CD14-positive monocyte (primary cell): ENCODE data around the gene PDGFD. TPM values are rescaled to one million over a fixed set of nuclear protein-coding genes. Genes with fewer than 3 reads are reported as not detected.

Experiments
- DNase-seq, 3 donors: peaks; one replicate each; pipeline ENCODE4 v3.0.0-alpha.2; 2011 to 2022
- H2AFZ ChIP-seq: 2 replicates; pipeline ENCODE4 v1.6.0; 2012; ENCODE audit warnings: mild to moderate bottlenecking, low read depth, low read length, inconsistent platforms; ENCODE audit not compliant: insufficient read depth, poor library complexity, severe bottlenecking
- H3K27ac ChIP-seq, 2 donors: 1 replicate in 1 of 2; 2 replicates in 1 of 2; pipeline ENCODE4 v1.5.1; 2012 to 2013; ENCODE audit warnings: low read length in 2 of 2, control low read depth in 1 of 2, inconsistent platforms in 1 of 2, low read depth in 1 of 2, mild to moderate bottlenecking in 1 of 2
- H3K27me3 ChIP-seq, 2 donors: one replicate each; pipeline versions ENCODE4 v1.6.0 to v1.6.1; 2011 to 2013; ENCODE audit warnings: low read length in 2 of 2; ENCODE audit not compliant: control insufficient read depth in 2 of 2, insufficient read depth in 2 of 2
- H3K36me3 ChIP-seq, 2 donors: replicated peaks in 1 of 2; 1 replicate in 1 of 2; 2 replicates in 1 of 2; pipeline versions ENCODE4 v1.5.1 to v1.6.1; 2012 to 2013; ENCODE audit warnings: low read length in 2 of 2, control low read depth in 1 of 2, inconsistent platforms in 1 of 2, mild to moderate bottlenecking in 1 of 2; ENCODE audit not compliant: insufficient read depth in 2 of 2, control insufficient read depth in 1 of 2
- H3K4me1 ChIP-seq, 2 donors: 1 replicate in 1 of 2; 2 replicates in 1 of 2; pipeline versions ENCODE4 v1.5.1 to v1.6.1; 2012 to 2013; ENCODE audit warnings: low read length in 2 of 2, control low read depth in 1 of 2, inconsistent platforms in 1 of 2, mild to moderate bottlenecking in 1 of 2, moderate library complexity in 1 of 2; ENCODE audit not compliant: insufficient read depth in 2 of 2, control insufficient read depth in 1 of 2
- H3K4me2 ChIP-seq: replicated peaks from 2 replicates; pipeline ENCODE3; 2012; ENCODE audit warnings: low read length, moderate library complexity, mild to moderate bottlenecking; ENCODE audit not compliant: poor library complexity, severe bottlenecking; ENCODE audit errors: extremely low read depth
- H3K4me3 ChIP-seq, 3 experiments: fragments of 200-600 bp in 1 of 3; sonication (generic) in 1 of 3; replicated peaks in 1 of 3; 1 replicate in 2 of 3; 2 replicates in 1 of 3; pipeline ENCODE4 v1.5.1; 2011 to 2013; ENCODE audit warnings: low read length in 3 of 3, mild to moderate bottlenecking in 3 of 3, control low read depth in 2 of 3, low read depth in 2 of 3, inconsistent platforms in 1 of 3, moderate library complexity in 1 of 3
- H3K79me2 ChIP-seq: 2 replicates; pipeline ENCODE4 v1.6.0; 2012; ENCODE audit warnings: mild to moderate bottlenecking, control low read depth, inconsistent platforms, low read length, moderate library complexity; ENCODE audit not compliant: insufficient read depth
- H3K9ac ChIP-seq: 2 replicates; pipeline ENCODE4 v1.6.0; 2017; ENCODE audit warnings: low read length, mild to moderate bottlenecking; ENCODE audit not compliant: insufficient read depth, poor library complexity, severe bottlenecking
- H3K9me3 ChIP-seq, 2 donors: replicated peaks in 1 of 2; 1 replicate in 1 of 2; 2 replicates in 1 of 2; pipeline versions ENCODE4 v1.5.1 to v1.6.1; 2012 to 2013; ENCODE audit warnings: low read length in 2 of 2, control low read depth in 1 of 2; ENCODE audit not compliant: control insufficient read depth in 1 of 2, insufficient read depth in 1 of 2
- H4K20me1 ChIP-seq: 2 replicates; pipeline ENCODE4 v1.6.0; 2012; ENCODE audit warnings: mild to moderate bottlenecking, low read length, control low read depth, moderate library complexity; ENCODE audit not compliant: insufficient read depth
- H3K27ac Mint-ChIP-seq, 7 donors: one replicate each; pipeline ENCODE4 v1.8.0; 2020; ENCODE audit warnings: mild to moderate bottlenecking in 7 of 7, mixed read lengths in 7 of 7, moderate library complexity in 6 of 7, inconsistent platforms in 2 of 7
- H3K27me3 Mint-ChIP-seq, 3 donors: one replicate each; pipeline ENCODE4 v1.8.0; 2021 to 2022; ENCODE audit warnings: low read depth in 3 of 3, mild to moderate bottlenecking in 3 of 3, mixed read lengths in 3 of 3, moderate library complexity in 3 of 3, inconsistent platforms in 1 of 3
- H3K36me3 Mint-ChIP-seq, 2 donors: one replicate each; pipeline ENCODE4 v1.8.0; 2020; ENCODE audit warnings: mixed read lengths in 2 of 2, inconsistent platforms in 1 of 2, mild to moderate bottlenecking in 1 of 2
- H3K4me1 Mint-ChIP-seq: one replicate; pipeline ENCODE4 v1.8.0; 2020; ENCODE audit warnings: mild to moderate bottlenecking, mixed read lengths
- H3K4me3 Mint-ChIP-seq, 2 donors: one replicate each; pipeline ENCODE4 v1.8.0; 2020; ENCODE audit warnings: mild to moderate bottlenecking in 2 of 2, mixed read lengths in 2 of 2, moderate library complexity in 1 of 2
- H3K9me3 Mint-ChIP-seq, 7 donors: one replicate each; pipeline ENCODE4 v1.8.0; 2020 to 2022; ENCODE audit warnings: mixed read lengths in 7 of 7, mild to moderate bottlenecking in 6 of 7, moderate library complexity in 6 of 7, inconsistent platforms in 2 of 7
- CTCF ChIP-seq: fragments of 200-600 bp; IDR thresholded peaks from one replicate; pipeline ENCODE4 v1.8.0; 2022; ENCODE audit warnings: antibody characterized with exemption, mild to moderate bottlenecking
- WGBS: methylation state at CpG from one replicate; pipeline ENCODE4 v1.1.5; 2013; ENCODE audit warnings: missing lambda C conversion rate; ENCODE audit not compliant: insufficient coverage; 5-methylcytosine and 5-hydroxymethylcytosine counted together
- intact Hi-C, 2 donors: fragments of 100-400 bp; cut with micrococcal nuclease; formaldehyde crosslinking; loops; one replicate each; pipeline versions ENCODE4 v1.15.0 to v1.15.1; 2023
- polyA plus RNA-seq, 3 donors: library from polyadenylated mRNA; depleted of rRNA in 1 of 3; unstranded in 2 of 3; stranded (reverse) in 1 of 3; fragments of 300-500 nt in 2 of 3; fragments of >200 nt in 1 of 3; fragmentation: Illumina TruSeq in 2 of 3; gene quantifications; 1 replicate in 2 of 3; 2 replicates in 1 of 3; pipeline ENCODE4 v1.2.3, GENCODE V29; 2012 to 2021

PDGFD gene
- polyA plus RNA-seq, 3 donors = 0.05 to 0.15 TPM; not detected in 1

DNA sequence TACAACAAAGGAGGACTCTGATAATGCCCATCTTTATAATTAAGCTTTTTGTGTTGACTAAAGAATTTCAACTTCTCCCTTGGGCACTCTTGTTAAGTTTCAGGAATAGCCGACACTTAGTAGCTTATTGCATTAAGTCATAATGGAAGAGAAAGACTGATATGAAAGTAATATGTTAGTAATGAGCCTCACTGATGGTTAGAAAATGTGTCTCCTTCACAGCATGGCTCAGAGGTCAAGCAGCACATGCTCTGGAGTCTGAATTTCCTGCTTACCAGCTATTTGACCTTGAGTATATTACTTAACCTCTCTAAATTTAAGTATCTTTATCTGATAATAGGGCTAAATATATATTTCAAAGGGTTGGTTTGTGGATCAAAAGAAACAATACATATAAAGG lies 39.0 kb downstream of the PDGFD start:
- no peak overlapping the region for H3K4me3 Mint-ChIP-seq
- Histone ChIP-seq H3K9ac (no peak overlapping the region), H3K4me2 (no peak overlapping the region), H3K79me2 (no peaks in the 10 kb centered on the region), H3K4me1 (no peaks in the 10 kb centered on the region), H3K36me3 (no peaks in the 10 kb centered on the region), H3K27ac (no peak overlapping the region), H3K27me3 (no peaks in the 10 kb centered on the region), H4K20me1 (no peaks in the 10 kb centered on the region), H3K9me3 (no peaks in the 10 kb centered on the region), H3K4me3 (no peak overlapping the region), H2AFZ (no peak overlapping the region)
- H3K27me3 Mint-ChIP-seq = no peaks in the 10 kb centered on the region
- WGBS = no CpG with 5 or more reads among the region's 1 CpG
- no peaks in the 10 kb centered on the region for H3K4me1 Mint-ChIP-seq
- intact Hi-C loops = no loop called here
- no peaks in the 10 kb centered on the region for H3K36me3 Mint-ChIP-seq
- H3K9me3 Mint-ChIP-seq = peaks cover 0 to 3% (median 0%) of the 10 kb centered on the region in 7 donors
- TF ChIP-seq CTCF = no peak
- DNase-seq = no peak
- H3K27ac Mint-ChIP-seq = no peak overlapping the region

DNA sequence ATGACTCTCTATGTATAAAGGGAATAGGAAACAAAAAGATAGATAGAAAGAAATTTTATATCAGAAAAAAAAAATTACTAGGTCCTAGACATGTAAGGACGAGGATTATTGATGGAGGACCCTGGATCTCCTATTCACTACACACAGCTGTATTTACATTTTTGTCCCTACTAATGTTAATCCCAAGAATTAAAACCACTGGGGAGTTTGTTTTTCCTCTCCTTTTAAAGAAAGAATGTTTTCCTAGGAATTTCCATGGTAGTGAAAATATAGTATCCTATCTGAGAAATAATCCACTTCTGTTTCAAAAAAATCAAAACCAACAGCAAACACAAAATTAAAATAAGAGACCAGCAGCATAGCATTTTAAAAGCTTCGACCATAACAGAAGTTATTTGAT lies 41.1 kb downstream of the PDGFD start:
- H3K4me3 ChIP-seq = no peak overlapping the region
- DNase-seq = no peak
- no peak overlapping the region for H3K27ac ChIP-seq
- no peaks in the 10 kb centered on the region for H3K9me3 ChIP-seq
- H4K20me1 ChIP-seq = no peaks in the 10 kb centered on the region
- no peak overlapping the region for H3K4me2 ChIP-seq
- Mint-ChIP-seq H3K27ac (no peak overlapping the region), H3K4me1 (no peaks in the 10 kb centered on the region), H3K4me3 (no peak overlapping the region), H3K27me3 (no peaks in the 10 kb centered on the region), H3K36me3 (no peaks in the 10 kb centered on the region), H3K9me3 (peaks cover 0 to 3% (median 0%) of the 10 kb centered on the region in 7 donors)
- no CpG with 5 or more reads among the region's 2 CpGs for WGBS
- intact Hi-C loops = no loop called here
- no peak for TF ChIP-seq CTCF
- H2AFZ ChIP-seq = no peak overlapping the region
- H3K4me1 ChIP-seq = no peaks in the 10 kb centered on the region
- H3K36me3 ChIP-seq = no peaks in the 10 kb centered on the region
- no peaks in the 10 kb centered on the region for H3K27me3 ChIP-seq
- no peaks in the 10 kb centered on the region for H3K79me2 ChIP-seq
- H3K9ac ChIP-seq = no peak overlapping the region
